ENCODE measurements around the gene CORO2B. TPM values are rescaled to one million over a fixed set of nuclear protein-coding genes. Genes with fewer than 3 reads are reported as not detected.

The CORO2B gene
- polyA plus RNA-seq, 1 donor from 2014 or later = 15.1 TPM

DNA sequence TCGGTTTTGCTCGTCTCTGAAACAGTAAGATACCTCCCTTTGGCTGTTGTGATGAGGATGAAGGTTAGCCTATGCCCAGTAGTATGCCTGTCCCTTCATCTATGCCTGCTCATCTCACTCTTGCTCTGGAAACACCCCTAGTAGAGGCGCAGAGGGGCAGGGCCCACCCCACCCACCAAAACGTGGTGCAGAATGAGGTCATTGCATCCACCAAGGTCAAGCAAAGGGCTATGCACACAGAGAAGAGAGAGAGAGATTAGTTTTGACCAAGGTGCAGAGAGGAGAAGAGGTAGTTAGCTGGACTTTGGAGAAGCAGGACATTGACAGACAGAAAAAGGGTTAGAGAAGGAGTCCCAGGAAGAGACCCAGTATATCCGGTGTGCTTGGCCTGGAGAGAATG is 119.9 kb downstream of the CORO2B start:
- H3K79me2 ChIP-seq (replicated peaks; ENCODE audit: insufficient read depth, low read length) = no peaks in the 10 kb centered on the region
- TF ChIP-seq POLR2AphosphoS5 (IDR thresholded peaks at IDR 0.05) = no peak
- no peak for TF ChIP-seq RAD21 (conservative IDR thresholded peaks at IDR 0.05)
- TF ChIP-seq, protein P1, sequence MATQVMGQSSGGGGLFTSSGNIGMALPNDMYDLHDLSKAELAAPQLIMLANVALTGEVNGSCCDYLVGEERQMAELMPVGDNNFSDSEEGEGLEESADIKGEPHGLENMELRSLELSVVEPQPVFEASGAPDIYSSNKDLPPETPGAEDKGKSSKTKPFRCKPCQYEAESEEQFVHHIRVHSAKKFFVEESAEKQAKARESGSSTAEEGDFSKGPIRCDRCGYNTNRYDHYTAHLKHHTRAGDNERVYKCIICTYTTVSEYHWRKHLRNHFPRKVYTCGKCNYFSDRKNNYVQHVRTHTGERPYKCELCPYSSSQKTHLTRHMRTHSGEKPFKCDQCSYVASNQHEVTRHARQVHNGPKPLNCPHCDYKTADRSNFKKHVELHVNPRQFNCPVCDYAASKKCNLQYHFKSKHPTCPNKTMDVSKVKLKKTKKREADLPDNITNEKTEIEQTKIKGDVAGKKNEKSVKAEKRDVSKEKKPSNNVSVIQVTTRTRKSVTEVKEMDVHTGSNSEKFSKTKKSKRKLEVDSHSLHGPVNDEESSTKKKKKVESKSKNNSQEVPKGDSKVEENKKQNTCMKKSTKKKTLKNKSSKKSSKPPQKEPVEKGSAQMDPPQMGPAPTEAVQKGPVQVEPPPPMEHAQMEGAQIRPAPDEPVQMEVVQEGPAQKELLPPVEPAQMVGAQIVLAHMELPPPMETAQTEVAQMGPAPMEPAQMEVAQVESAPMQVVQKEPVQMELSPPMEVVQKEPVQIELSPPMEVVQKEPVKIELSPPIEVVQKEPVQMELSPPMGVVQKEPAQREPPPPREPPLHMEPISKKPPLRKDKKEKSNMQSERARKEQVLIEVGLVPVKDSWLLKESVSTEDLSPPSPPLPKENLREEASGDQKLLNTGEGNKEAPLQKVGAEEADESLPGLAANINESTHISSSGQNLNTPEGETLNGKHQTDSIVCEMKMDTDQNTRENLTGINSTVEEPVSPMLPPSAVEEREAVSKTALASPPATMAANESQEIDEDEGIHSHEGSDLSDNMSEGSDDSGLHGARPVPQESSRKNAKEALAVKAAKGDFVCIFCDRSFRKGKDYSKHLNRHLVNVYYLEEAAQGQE (IDR thresholded peaks at IDR 0.05; ENCODE audit: borderline replicate concordance) = no peak
- no peak for TF ChIP-seq SMC3 (conservative IDR thresholded peaks at IDR 0.05; ENCODE audit: poor library complexity)
- no peak for TF ChIP-seq EZH2 (IDR thresholded peaks at IDR 0.05; ENCODE audit: borderline replicate concordance, insufficient read depth, low read length, poor library complexity, severe bottlenecking)
- TF ChIP-seq EP300 (conservative IDR thresholded peaks at IDR 0.05; ENCODE audit: poor library complexity, severe bottlenecking) = no peak
- TF ChIP-seq MXI1 (conservative IDR thresholded peaks at IDR 0.05; ENCODE audit: poor library complexity, severe bottlenecking) = no peak
- TF ChIP-seq, protein P2, sequence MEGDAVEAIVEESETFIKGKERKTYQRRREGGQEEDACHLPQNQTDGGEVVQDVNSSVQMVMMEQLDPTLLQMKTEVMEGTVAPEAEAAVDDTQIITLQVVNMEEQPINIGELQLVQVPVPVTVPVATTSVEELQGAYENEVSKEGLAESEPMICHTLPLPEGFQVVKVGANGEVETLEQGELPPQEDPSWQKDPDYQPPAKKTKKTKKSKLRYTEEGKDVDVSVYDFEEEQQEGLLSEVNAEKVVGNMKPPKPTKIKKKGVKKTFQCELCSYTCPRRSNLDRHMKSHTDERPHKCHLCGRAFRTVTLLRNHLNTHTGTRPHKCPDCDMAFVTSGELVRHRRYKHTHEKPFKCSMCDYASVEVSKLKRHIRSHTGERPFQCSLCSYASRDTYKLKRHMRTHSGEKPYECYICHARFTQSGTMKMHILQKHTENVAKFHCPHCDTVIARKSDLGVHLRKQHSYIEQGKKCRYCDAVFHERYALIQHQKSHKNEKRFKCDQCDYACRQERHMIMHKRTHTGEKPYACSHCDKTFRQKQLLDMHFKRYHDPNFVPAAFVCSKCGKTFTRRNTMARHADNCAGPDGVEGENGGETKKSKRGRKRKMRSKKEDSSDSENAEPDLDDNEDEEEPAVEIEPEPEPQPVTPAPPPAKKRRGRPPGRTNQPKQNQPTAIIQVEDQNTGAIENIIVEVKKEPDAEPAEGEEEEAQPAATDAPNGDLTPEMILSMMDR (IDR thresholded peaks at IDR 0.05; ENCODE audit: poor library complexity, severe bottlenecking) = no peak
- no peak for TF ChIP-seq TAF1 (IDR thresholded peaks at IDR 0.05; ENCODE audit: low read depth)
- H3K27ac ChIP-seq (ENCODE audit: low read length) = no peak overlapping the region
- H3K9me3 ChIP-seq (ENCODE audit: low read length) = no peaks in the 10 kb centered on the region
- no peak overlapping the region for H2AFZ ChIP-seq (ENCODE audit: low read depth, low read length)
- no peaks in the 10 kb centered on the region for H4K20me1 ChIP-seq (ENCODE audit: insufficient read depth)
- H3K4me2 ChIP-seq (ENCODE audit: low read length) = no peak overlapping the region
- no peaks in the 10 kb centered on the region for H3K27me3 ChIP-seq (ENCODE audit: insufficient read depth, low read depth, low read length)
- H3F3A ChIP-seq (ENCODE audit: insufficient read depth, low read length, poor library complexity, severe bottlenecking) = no peaks in the 10 kb centered on the region
- H3K36me3 ChIP-seq (ENCODE audit: insufficient read depth, low read length) = no peaks in the 10 kb centered on the region
- H3K4me3 ChIP-seq (ENCODE audit: low read length) = no peak overlapping the region
- no peak overlapping the region for H3K9ac ChIP-seq (ENCODE audit: low read length)
- no peaks in the 10 kb centered on the region for H3K9me2 ChIP-seq (ENCODE audit: insufficient read depth, low read length)

DNA sequence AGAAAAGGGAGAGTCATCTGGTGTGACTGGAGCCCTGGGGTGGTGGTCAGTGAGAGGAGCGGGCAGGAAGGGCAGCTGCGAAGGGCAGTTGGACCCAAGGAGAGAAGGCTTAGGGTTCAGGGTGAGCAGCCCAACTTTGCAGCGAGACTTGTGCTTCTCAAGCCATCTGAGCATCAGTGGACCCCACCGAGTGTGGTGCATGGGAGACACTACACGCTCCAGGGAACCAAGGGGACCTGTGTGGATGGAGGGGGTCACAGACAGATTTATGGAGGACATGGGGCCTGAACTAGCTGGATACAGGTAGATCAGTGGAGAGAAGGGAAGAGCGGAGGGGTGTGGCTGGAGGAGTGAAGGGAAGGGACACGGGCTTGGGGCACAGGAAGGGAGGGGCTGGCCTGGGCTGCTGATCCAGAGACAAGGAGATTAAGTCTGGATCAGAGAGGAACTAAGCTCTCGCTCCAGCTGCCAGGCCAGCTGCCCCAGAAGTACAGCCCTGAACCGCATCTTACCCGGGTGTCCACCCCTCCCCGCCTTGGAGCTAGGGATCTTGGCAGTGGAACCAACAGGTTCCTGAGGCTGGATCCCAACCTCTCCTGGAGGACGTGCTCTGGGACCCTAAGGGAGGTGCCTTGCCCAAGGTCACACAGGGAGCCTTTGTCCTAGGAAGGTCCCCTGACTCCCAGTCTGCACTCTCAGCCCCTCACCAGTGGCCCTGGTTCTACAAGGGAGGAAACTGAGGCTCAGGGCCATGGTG is 120.5 kb downstream of the CORO2B start:
- H3K27ac ChIP-seq (ENCODE audit: low read length) = peak overlapping the region; percentile 90
- H3K27me3 ChIP-seq (ENCODE audit: insufficient read depth, low read depth, low read length) = no peaks in the 10 kb centered on the region
- H4K20me1 ChIP-seq (ENCODE audit: insufficient read depth) = no peaks in the 10 kb centered on the region
- no peaks in the 10 kb centered on the region for H3K36me3 ChIP-seq (ENCODE audit: insufficient read depth, low read length)
- peak overlapping the region; percentile 61 for H3K9ac ChIP-seq (ENCODE audit: low read length)
- H3K9me3 ChIP-seq (ENCODE audit: low read length) = no peaks in the 10 kb centered on the region
- H3K4me2 ChIP-seq (ENCODE audit: low read length) = no peak overlapping the region
- no peaks in the 10 kb centered on the region for H3K9me2 ChIP-seq (ENCODE audit: insufficient read depth, low read length)
- H3F3A ChIP-seq (ENCODE audit: insufficient read depth, low read length, poor library complexity, severe bottlenecking) = no peaks in the 10 kb centered on the region
- H3K79me2 ChIP-seq (replicated peaks; ENCODE audit: insufficient read depth, low read length) = no peaks in the 10 kb centered on the region
- no peak overlapping the region for H3K4me3 ChIP-seq (ENCODE audit: low read length)
- no peak overlapping the region for H2AFZ ChIP-seq (ENCODE audit: low read depth, low read length)
- TF ChIP-seq TAF1 (IDR thresholded peaks at IDR 0.05; ENCODE audit: low read depth) (no peak), RAD21 (conservative IDR thresholded peaks at IDR 0.05) (no peak), SMC3 (conservative IDR thresholded peaks at IDR 0.05; ENCODE audit: poor library complexity) (no peak), MXI1 (conservative IDR thresholded peaks at IDR 0.05; ENCODE audit: poor library complexity, severe bottlenecking) (no peak), POLR2AphosphoS5 (IDR thresholded peaks at IDR 0.05) (no peak), EP300 (conservative IDR thresholded peaks at IDR 0.05; ENCODE audit: poor library complexity, severe bottlenecking) (no peak), EZH2 (IDR thresholded peaks at IDR 0.05; ENCODE audit: borderline replicate concordance, insufficient read depth, low read length, poor library complexity, severe bottlenecking) (no peak)
- TF ChIP-seq, protein P2 (IDR thresholded peaks at IDR 0.05; ENCODE audit: poor library complexity, severe bottlenecking) = no peak
- TF ChIP-seq, protein P1 (IDR thresholded peaks at IDR 0.05; ENCODE audit: borderline replicate concordance) = no peak

All from neural cell (in vitro differentiated cells).